OCI-LY3 (cell line): ENCODE results near the gene NFIB.

Source experiments
- CTCF ChIP-seq: fragments of 200-600, 300-600 bp; sonication (generic); IDR thresholded peaks from 2 replicates; pipeline ENCODE4 v1.5.1; 2014; ENCODE audit warnings: antibody characterized with exemption, low read length, low read depth
- EZH2phosphoT487 ChIP-seq: fragments of 200-600 bp; shearing (Covaris generic); IDR thresholded peaks from 2 replicates; pipeline ENCODE4 v1.6.1; 2018; ENCODE audit warnings: antibody characterized with exemption, mixed run types, low read depth

GRCh38 chr9:14256588-14256987, 57.4 kb downstream of the NFIB start:
- TF ChIP-seq CTCF (no peak), EZH2phosphoT487 (no peak)
